Activated CD4-positive, alpha-beta T cell treated with anti-CD3 and anti-CD28 coated beads for 48 hours (primary cell): Measurements from ENCODE around the gene LIG4.
"Not testable (repeated sequence)": the region's sequence is repeated elsewhere in the genome, so short reads cannot be mapped to it uniquely, and the experiment has no call there.

Source experiments
- DNase-seq: peaks from one replicate; pipeline ENCODE4 v3.0.0-alpha.2; 2020

LIG4 gene

GRCh38 chr13:108215436-108215835 lies at the start of gene LIG4:
TSS of gene LIG4 (minus strand) at chr13:108215536. CDS start at chr13:108211268, 4,268 bp downstream.
- peak; percentile 91 for DNase-seq

DNA sequence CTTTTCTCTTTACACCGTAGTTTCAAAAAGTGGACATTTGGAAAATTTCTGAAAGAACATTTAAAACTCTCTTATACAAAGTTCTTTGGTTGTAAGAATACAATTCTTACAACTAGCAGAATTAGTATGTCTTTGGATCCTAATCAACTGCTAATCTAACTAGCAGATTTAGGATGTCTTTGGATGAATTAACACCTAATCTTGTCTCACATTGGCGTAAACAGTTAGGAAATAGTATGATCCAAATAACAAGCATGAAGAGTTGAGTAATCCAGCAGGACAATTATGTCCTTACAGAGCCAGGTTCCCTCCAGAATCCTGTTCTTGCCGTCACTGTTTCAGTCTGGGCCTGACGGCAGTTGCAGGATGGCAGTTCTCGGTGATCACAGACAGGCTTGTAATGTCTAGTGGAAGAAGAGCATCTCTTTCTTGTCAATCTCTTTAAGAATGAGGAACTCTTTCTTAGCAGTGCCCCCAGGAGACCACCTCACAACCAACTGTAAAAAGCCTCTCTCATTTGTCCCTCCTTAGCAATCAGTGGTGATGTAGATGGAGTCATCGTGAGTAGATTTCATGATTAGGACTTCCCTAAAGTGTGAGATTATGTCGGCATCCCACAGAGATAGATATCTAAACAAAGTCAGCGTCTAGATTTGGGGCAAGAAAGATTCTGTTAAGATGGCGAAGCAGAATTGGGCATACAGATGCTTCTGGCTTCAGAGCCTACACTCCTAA lies 48.5 kb upstream of the LIG4 start:
- no peak for DNase-seq

DNA sequence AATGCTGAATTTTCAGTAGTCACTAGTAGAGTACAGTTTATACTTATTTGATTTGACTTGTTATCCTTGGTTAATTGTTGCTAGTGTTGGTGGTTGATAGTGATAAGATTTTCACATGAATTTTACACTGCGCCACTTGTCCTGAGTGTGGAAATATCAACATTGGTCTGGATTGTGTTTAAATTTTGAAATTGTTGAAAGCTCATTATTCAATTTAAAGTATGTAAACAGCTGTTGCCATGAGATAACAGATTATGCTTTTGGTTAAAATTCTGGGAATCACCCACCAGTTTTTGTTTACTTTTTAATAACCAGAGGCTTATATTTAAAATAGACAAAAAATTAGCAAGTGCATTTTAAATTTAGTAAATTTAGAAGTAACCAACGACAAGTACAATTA lies 41.9 kb upstream of the LIG4 start:
- DNase-seq, result no peak

DNA sequence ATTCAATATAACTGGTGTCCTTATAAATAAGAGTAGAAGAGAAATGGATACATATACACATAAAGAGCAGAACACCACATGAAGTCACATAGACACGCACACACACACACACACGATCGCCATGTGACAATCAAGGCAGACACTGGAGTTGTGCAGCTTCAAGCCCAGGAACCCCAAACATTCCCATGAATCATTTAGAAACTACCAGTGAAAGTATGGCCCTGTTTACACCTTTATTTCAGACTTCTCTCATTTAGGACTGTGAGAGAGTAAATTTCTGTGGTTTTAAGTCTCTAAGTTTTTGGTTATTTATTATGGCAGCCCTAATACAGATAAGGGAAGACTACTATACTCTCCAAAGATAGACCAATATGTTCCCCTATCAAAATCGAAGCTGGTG lies 33.8 kb upstream of the LIG4 start:
- no peak for DNase-seq

- no peak for DNase-seq
Observed at GRCh38 chr13:108230377-108230776, 15.0 kb upstream of the LIG4 start.

- DNase-seq, result no peak
Observed at GRCh38 chr13:108227651-108228272, 12.4 kb upstream of the LIG4 start.

- DNase-seq, result no peak
Observed at GRCh38 chr13:108226184-108226583, 10.8 kb upstream of the LIG4 start.

- no peak for DNase-seq
Observed at GRCh38 chr13:108225440-108225839, 10.1 kb upstream of the LIG4 start.

GRCh38 chr13:108223687-108224503 lies 8.6 kb upstream of the LIG4 start:
- no peak for DNase-seq

- DNase-seq, result no peak
Observed at GRCh38 chr13:108220041-108220440, 4.7 kb upstream of the LIG4 start.

DNA sequence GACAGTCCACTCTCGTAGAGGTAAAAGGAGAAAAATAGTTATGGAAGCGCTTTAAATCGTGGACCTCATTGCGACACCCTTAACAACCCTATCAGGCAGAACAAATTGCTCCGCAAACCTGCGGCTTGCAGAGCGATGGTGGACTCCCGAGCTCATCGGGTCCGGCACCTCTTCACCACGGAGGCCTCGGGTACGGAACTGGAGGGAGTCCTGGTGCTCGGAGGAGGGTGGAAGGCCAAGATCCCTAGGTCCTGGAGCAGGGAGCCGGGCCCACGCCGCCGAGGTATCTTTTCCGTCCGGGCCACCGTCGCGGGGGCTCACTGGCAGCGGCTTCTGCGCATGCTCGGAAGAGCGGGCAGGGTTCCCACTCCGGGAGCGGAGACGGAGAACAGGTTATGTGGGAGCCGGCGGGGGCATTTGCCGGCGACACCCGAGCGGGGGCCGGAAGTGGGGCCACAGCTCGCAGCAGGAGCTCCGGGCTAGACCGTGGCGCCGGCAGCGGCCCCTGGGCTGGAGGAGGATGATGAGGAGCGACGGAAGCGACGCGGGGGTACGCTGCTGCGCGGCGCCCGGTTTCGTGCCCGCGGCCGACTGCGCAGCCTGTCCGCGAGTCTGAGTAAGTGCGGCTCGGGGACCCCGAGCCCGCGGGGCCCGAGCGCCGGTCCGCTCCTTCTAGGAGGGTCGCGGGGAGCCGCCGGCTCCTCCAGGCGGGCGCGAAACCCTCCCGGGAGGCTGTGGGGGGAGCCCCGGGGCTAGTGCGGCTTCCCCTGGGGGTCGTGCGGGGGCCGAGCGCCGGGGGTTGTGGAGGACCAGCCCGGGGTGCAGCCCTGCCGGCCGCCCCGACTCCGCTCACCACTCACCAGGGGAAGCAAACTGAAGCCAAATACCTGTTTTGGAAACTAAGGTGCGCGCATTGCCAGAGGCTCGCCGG lies 3.0 kb upstream of the LIG4 start, which contains the start of gene ABHD13:
Gene ABHD13, plus strand, starts transcription at position 349 of the 931 bp plus-strand sequence. CDS start 10,827 bp downstream, outside the sequence.
- DNase-seq, result peak; percentile 93

DNA sequence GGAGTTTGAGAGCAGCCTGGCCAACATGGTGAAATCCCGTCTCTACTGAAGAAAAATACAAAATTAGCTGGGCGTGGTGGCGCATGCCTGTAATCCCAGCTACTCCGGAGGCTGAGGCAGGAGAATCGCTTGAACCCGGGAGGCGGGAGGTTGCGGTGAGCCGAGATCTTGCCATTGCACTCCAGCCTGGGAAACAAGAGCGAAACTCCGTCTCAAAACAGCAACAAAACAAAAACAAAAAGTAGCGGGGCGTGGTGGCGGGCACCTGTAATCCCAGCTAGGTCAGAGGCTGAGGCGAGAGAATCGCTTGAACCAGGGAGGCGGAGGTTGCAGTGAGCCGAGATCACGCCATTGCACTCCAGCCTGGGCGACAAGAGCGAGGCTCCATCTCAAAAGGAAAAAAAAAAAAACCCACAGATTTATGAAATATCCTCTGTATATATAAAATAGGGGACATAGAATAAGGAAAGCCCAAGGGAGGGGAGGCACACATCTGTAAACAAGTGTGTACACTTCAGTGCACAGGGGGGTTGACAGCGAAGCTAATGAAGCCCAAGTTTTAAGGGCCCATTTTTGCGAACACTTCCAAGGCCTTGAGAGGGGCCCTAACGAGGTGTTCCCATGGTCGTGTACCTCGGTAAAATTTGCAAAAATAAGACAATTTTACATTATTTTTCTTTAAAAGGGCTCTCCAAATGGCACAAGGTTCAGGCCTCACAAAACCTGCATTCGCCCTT lies 2.1 kb upstream of the LIG4 start:
- not testable (repeated sequence) for DNase-seq

DNA sequence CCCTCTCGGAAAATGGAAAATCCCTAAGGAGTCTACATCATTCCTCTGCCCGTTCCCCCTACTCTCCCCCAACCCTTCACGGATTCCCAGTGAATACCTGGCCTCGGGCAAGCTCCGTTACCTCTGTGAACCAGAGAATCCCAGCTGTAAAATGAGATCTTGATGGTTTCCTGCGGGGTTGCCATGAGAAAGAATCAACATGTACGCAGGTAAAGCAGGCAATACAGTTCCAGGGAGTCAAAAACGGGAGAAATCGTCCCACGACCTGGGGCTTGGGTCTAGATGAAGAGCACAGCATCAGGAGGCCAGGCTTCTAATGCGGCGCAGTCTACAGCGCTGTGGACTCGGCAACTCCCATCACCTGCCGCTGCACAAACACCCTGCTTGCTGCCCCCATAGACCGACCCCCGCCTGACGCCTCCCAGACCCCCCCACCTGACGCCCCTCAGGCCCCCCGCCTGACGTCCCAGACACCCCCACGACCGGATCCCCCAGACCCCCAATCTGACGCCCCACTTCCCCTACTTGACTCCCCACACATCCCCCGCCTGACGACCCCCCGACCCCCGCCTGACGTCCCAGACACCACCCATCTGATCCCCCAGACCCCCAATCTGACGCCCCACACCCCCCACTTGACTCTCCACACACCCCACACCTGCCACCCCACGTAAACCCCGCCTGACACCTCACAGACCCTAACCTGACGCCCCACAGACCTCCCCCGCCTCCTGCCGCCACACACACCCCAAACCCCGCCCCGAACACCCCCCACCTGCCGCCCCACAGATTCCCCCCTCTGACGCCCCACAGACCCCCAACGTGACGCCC lies 680 bp downstream of the LIG4 start:
- no peak for DNase-seq

- no peak for DNase-seq
Observed at GRCh38 chr13:108213946-108214345, 1.4 kb downstream of the LIG4 start.

DNA sequence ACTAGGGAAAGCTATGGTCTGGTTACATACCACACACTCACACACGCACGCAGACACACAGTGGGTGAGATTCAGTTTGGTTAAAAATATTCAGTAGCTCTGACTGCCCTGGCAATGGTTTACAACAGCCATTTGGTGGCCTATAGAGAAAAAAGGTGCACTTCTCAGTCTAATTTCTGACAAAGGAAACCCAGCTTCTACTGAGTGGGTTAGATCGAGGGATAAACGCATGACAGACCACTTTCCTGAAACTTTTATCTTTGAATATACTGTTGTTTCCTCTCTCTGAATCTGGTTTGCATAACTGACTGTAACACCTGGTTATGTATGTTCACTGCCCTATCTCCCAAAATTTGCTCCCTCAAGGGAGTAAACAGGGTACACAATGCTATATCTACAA lies 2.5 kb downstream of the LIG4 start:
- DNase-seq, result no peak

GRCh38 chr13:108210551-108210950 lies 4.8 kb downstream of the LIG4 start:
- DNase-seq, result no peak

DNA sequence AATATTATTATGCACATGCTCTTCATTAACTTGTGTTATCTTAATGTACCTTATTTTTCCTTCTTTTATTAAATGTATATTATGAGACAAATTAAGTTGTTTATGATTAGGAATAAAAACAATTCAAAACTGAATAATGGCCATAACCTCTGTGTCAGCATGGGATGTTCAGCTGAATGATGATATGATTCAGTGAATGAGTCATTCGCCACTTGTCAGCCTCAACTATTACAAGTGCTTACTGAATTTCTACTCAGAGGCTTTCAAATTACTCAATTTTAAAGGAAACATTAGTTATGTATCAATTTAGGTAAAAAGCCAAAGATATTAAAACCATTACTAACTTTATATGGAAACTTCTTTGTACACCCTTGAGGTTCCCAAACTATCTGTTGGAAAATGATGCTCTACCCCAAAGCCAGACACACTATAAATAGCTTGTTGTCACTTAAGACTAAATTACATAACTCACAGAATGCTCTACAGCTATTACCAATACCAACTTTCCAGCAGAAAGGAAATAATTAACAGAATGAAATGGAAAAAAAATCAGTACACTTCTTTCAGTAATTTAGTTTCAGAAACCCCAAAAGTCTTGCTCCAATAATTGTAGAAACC lies 14.4 kb downstream of the LIG4 start:
- no peak for DNase-seq

- no peak for DNase-seq
Observed at GRCh38 chr13:108195861-108196260, 19.5 kb downstream of the LIG4 start.

DNA sequence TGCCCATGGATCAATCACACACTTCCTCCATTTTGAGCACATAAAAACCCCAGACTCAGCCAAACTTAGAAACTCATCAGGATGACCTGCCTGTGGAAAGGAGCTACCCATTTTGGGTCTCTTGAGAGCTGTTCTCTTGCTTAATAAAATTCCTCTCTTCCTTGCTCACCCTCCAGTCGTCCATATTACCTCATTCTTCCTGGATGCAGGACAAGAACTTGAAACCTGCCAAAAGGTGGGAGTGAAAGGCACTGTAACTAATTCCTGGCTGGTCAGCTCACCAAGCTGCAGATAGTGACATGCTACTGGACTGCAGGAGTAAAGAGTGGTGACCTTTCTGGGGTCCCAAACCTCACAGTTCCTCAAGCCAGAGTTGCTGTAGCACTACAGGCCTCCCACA lies 20.2 kb downstream of the LIG4 start:
- no peak for DNase-seq

- DNase-seq, result no peak
Observed at GRCh38 chr13:108194435-108194936, 20.9 kb downstream of the LIG4 start.
